ENCODE measurements around the gene FARS2. TPM values are rescaled to one million over a fixed set of nuclear protein-coding genes. Genes with fewer than 3 reads are reported as not detected.

Gene FARS2
- total RNA-seq, 1 donor from 2014 or later = 19.5 TPM

GRCh38 chr6:5459346-5459745, 198.0 kb downstream of the FARS2 start:
- intact Hi-C loops (cut with micrococcal nuclease) = no loop called here

GRCh38 chr6:5461365-5461764, 200.1 kb downstream of the FARS2 start:
- intact Hi-C loops (cut with micrococcal nuclease) = no loop called here

GRCh38 chr6:5462856-5463255, 201.5 kb downstream of the FARS2 start:
- intact Hi-C loops (cut with micrococcal nuclease) = no loop called here

GRCh38 chr6:5463690-5464089, 202.4 kb downstream of the FARS2 start:
- intact Hi-C loops (cut with micrococcal nuclease) = no loop called here

- intact Hi-C loops (cut with micrococcal nuclease) = no loop called here
Measured at GRCh38 chr6:5464099-5464885, 203.0 kb downstream of the FARS2 start.

GRCh38 chr6:5466281-5467136, 205.2 kb downstream of the FARS2 start:
- intact Hi-C loops (cut with micrococcal nuclease) = no loop called here

- intact Hi-C loops (cut with micrococcal nuclease) = no loop called here
Measured at GRCh38 chr6:5468586-5468985, 207.3 kb downstream of the FARS2 start.

GRCh38 chr6:5469101-5469846, 208.0 kb downstream of the FARS2 start:
- intact Hi-C loops (cut with micrococcal nuclease) = no loop called here

- intact Hi-C loops (cut with micrococcal nuclease) = loop anchor here (5.0 to 10.0 kb wide), 4 partner anchors 154 to 526 kb away; no protein-coding TSS in a partner anchor
Measured at GRCh38 chr6:5471044-5471443, 209.7 kb downstream of the FARS2 start.

GRCh38 chr6:5471637-5472398, 210.5 kb downstream of the FARS2 start:
- intact Hi-C loops (cut with micrococcal nuclease) = loop anchor here (5.0 to 10.0 kb wide), 4 partner anchors 153 to 525 kb away; no protein-coding TSS in a partner anchor

GRCh38 chr6:5472571-5472970, 211.3 kb downstream of the FARS2 start:
- intact Hi-C loops (cut with micrococcal nuclease) = loop anchor here (5.0 to 10.0 kb wide), 4 partner anchors 152 to 525 kb away; no protein-coding TSS in a partner anchor

- intact Hi-C loops (cut with micrococcal nuclease) = loop anchor here (10.0 kb wide), 1 partner anchor 149 kb away; no protein-coding TSS in a partner anchor
Measured at GRCh38 chr6:5475779-5476178, 214.5 kb downstream of the FARS2 start.

- intact Hi-C loops (cut with micrococcal nuclease) = loop anchor here (10.0 kb wide), 1 partner anchor 146 kb away; no protein-coding TSS in a partner anchor
Measured at GRCh38 chr6:5478380-5478779, 217.1 kb downstream of the FARS2 start.

GRCh38 chr6:5481033-5481432, 219.7 kb downstream of the FARS2 start:
- intact Hi-C loops (cut with micrococcal nuclease) = no loop called here

- intact Hi-C loops (cut with micrococcal nuclease) = no loop called here
Measured at GRCh38 chr6:5481750-5482149, 220.4 kb downstream of the FARS2 start.

GRCh38 chr6:5482619-5483018, 221.3 kb downstream of the FARS2 start:
- intact Hi-C loops (cut with micrococcal nuclease) = no loop called here

- intact Hi-C loops (cut with micrococcal nuclease) = no loop called here
Measured at GRCh38 chr6:5484692-5485091, 223.4 kb downstream of the FARS2 start.

- intact Hi-C loops (cut with micrococcal nuclease) = no loop called here
Measured at GRCh38 chr6:5486214-5486613, 224.9 kb downstream of the FARS2 start.

GRCh38 chr6:5490501-5491069, 229.3 kb downstream of the FARS2 start:
- intact Hi-C loops (cut with micrococcal nuclease) = no loop called here

- intact Hi-C loops (cut with micrococcal nuclease) = no loop called here
Measured at GRCh38 chr6:5492356-5492755, 231.0 kb downstream of the FARS2 start.

Data from T-helper 2 cell treated with Interferon-gamma antibody and Interleukin-4, amounts not matched to agents 100 ng/mL and 5 ng/mL, for 36 hours (primary cell).